Keratinocyte (primary cell): ENCODE data around the gene ARID5B. TPM values are rescaled to one million over a fixed set of nuclear protein-coding genes. Genes with fewer than 3 reads are reported as not detected.

Experiments
- DNase-seq: peaks from one replicate; pipeline ENCODE4 v3.0.0-alpha.2; 2011; ENCODE audit warnings: low read depth, missing footprints, low spot score
- FAIRE-seq: peaks from 2 replicates; lab custom pipeline; 2011; peaks lifted over from hg19 to GRCh38; lab: Jason Lieb, UNC
- H2AFZ ChIP-seq: 2 replicates; pipeline ENCODE4 v1.6.0; 2012; ENCODE audit warnings: low read length, control low read depth, inconsistent platforms; ENCODE audit not compliant: control insufficient read depth
- H3K27ac ChIP-seq: 2 replicates; pipeline ENCODE4 v1.5.1; 2011; ENCODE audit warnings: low read length; ENCODE audit not compliant: control insufficient read depth, insufficient read depth
- H3K27me3 ChIP-seq: 3 replicates; pipeline ENCODE4 v1.6.0; 2011; ENCODE audit warnings: low read length; ENCODE audit not compliant: control insufficient read depth, insufficient read depth; ENCODE audit errors: extremely low read depth
- H3K36me3 ChIP-seq, 2 experiments: 2 replicates in 1 of 2; 3 replicates in 1 of 2; pipeline ENCODE4 v1.5.1; 2011; ENCODE audit warnings: low read length in 2 of 2, mild to moderate bottlenecking in 1 of 2; ENCODE audit not compliant: control insufficient read depth in 2 of 2, insufficient read depth in 2 of 2; ENCODE audit errors: extremely low read depth in 1 of 2
- H3K4me1 ChIP-seq: 3 replicates; pipeline ENCODE4 v1.5.1; 2011; ENCODE audit warnings: low read length; ENCODE audit not compliant: control insufficient read depth, insufficient read depth; ENCODE audit errors: extremely low read depth
- H3K4me2 ChIP-seq: 3 replicates; pipeline ENCODE4 v1.6.0; 2011; ENCODE audit warnings: low read depth, low read length; ENCODE audit not compliant: control insufficient read depth, insufficient read depth; ENCODE audit errors: extremely low read depth
- H3K4me3 ChIP-seq, 3 experiments: fragments of 200-600 bp in 1 of 3; sonication (generic) in 1 of 3; 2 replicates in 2 of 3; 3 replicates in 1 of 3; pipeline ENCODE4 v1.5.1; 2011 to 2016; ENCODE audit warnings: low read length in 3 of 3, mild to moderate bottlenecking in 3 of 3, control low read depth in 2 of 3, inconsistent platforms in 1 of 3, low read depth in 1 of 3, mixed read lengths in 1 of 3, mixed run types in 1 of 3, moderate library complexity in 1 of 3; ENCODE audit not compliant: control insufficient read depth in 2 of 3, insufficient read depth in 2 of 3; ENCODE audit errors: extremely low read depth in 1 of 3
- H3K79me2 ChIP-seq: 2 replicates; pipeline ENCODE4 v1.6.0; 2012; ENCODE audit warnings: low read length; ENCODE audit not compliant: control insufficient read depth, insufficient read depth
- H3K9ac ChIP-seq: 3 replicates; pipeline ENCODE4 v1.6.0; 2011; ENCODE audit warnings: low read length; ENCODE audit not compliant: control insufficient read depth, insufficient read depth; ENCODE audit errors: extremely low read depth
- H3K9me1 ChIP-seq: 3 replicates; pipeline ENCODE4 v1.6.0; 2011; ENCODE audit warnings: low read length; ENCODE audit not compliant: control insufficient read depth, insufficient read depth; ENCODE audit errors: extremely low read depth
- H3K9me3 ChIP-seq: 2 replicates; pipeline ENCODE4 v1.5.1; 2012; ENCODE audit warnings: low read depth, low read length; ENCODE audit not compliant: control insufficient read depth
- H4K20me1 ChIP-seq: 3 replicates; pipeline ENCODE4 v1.6.0; 2011; ENCODE audit warnings: low read length; ENCODE audit not compliant: control insufficient read depth, insufficient read depth; ENCODE audit errors: extremely low read depth
- EZH2 ChIP-seq: IDR thresholded peaks from one replicate; pipeline ENCODE4 v1.6.1; 2012; ENCODE audit warnings: inconsistent platforms, mild to moderate bottlenecking, low read length, moderate library complexity
- dilution Hi-C: fragments of 300-500 bp; cut with MboI; formaldehyde crosslinking; loops from one replicate; pipeline ENCODE4 v1.7.0; 2020; ENCODE audit warnings: low sequenced_read_pairs; ENCODE audit not compliant: extremely low pct_ligation_motif_present
- polyA plus RNA-seq, 5 experiments: library from polyadenylated mRNA; depleted of rRNA in 3 of 5; stranded (reverse) in 3 of 5; stranded (forward) in 1 of 5; unstranded in 1 of 5; fragments of >200 nt; gene quantifications; 1 replicate in 1 of 5; 2 replicates in 3 of 5; 3 replicates in 1 of 5; pipeline versions ENCODE4 v1.2.1 to v1.2.3, GENCODE V29; 2011 to 2012; ENCODE audit warnings: missing spikeins in 2 of 5, low read depth in 1 of 5, low replicate concordance in 1 of 5
- TF ChIP-seq, protein P1 (sequence below), 3 experiments: IDR thresholded peaks in 1 of 3; conservative IDR thresholded peaks in 1 of 3; optimal IDR thresholded peaks in 1 of 3; 2 replicates in 2 of 3; 3 replicates in 1 of 3; pipeline versions ENCODE3 to v1.5.1; 2011; ENCODE audit warnings: low read length in 3 of 3, mild to moderate bottlenecking in 3 of 3, moderate library complexity in 2 of 3, control low read depth in 1 of 3, inconsistent platforms in 1 of 3; ENCODE audit not compliant: insufficient read depth in 2 of 3; ENCODE audit errors: extremely low read depth in 1 of 3

ARID5B gene
- polyA plus RNA-seq, 1 donor (not counting 4 experiments of a cell fraction or from before 2014, with no cell fraction given), result 7.0 TPM

DNA sequence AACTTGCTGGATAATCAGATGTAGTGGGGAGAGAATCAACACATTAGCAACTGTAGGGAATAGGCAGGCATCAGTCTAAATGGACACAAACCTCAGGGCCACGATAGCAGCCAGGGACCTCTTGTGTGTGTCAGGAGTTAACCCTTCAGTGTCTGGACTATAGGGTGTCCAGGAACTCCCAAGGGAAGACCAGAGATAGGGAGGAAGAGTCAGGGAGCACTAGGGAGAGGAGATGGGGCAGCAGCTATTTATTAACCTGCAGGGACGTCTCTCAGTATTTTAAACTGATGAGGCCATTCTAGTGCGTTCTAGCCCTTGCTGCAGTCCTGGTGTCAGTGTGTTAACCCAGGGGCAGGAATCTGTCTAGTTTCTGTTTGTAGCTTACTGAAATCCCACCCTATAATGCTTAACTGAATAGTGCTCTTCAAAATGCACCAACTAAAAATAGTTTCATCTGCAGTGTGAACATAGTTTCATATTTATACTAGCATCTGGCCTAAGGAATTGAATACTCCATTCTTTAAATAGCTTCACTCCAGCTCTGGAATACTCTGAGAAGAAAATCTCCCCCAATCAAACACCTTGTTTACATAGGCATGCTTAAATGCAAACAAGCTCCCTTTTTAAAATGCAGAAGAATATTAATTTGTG lies 62.7 kb downstream of the ARID5B start:
- no peak for FAIRE-seq
- H2AFZ ChIP-seq, result no peak overlapping the region

DNA sequence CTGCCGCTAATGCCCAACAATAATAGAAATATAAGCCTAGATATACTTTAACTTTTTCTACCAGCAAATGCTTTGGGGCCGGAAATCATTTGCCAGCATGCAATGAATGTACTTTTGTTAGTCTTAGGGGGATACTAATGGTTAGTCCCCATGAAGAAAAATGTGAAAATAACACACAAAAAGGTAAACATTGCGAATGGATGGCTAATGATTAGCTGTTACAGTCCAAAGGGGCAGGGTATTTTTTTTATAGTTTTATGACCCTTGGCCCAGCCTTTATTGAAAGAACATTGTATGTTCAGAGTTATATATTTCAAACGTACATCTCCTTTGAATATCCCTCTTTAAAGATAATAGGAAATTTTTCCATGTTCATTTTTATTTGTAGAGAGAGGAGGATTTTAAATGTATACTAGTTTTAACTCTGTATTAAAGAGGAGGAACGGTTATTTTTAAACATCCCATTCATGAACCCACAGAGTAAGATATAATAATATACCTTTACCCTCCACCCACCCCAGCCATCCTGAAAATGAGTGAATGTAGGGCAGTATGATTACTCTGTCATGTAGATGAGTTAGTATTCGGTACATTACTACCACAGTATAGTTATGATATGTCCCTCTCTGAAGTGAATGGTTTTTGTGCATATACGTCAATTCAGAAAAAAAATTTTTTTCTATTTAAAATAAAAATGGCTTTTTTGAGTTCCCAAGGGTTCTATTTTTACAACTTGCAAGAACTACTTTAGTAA lies 63.6 kb downstream of the ARID5B start:
- no peaks in the 10 kb centered on the region for H3K4me1 ChIP-seq
- H3K4me3 ChIP-seq, result no peak overlapping the region
- H2AFZ ChIP-seq, result no peak overlapping the region
- no peaks in the 10 kb centered on the region for H3K9me3 ChIP-seq
- TF ChIP-seq EZH2, result no peak
- no peak overlapping the region for H3K27ac ChIP-seq
- no peak for FAIRE-seq
- no peaks in the 10 kb centered on the region for H4K20me1 ChIP-seq
- H3K9ac ChIP-seq, result no peak overlapping the region
- no peaks in the 10 kb centered on the region for H3K9me1 ChIP-seq
- H3K4me2 ChIP-seq, result no peak overlapping the region
- dilution Hi-C loops, result no loop called here
- no peak for DNase-seq
- peaks cover 3% of the 10 kb centered on the region for H3K79me2 ChIP-seq
- peaks cover 0 to 4% of the 10 kb centered on the region in 2 experiments for H3K36me3 ChIP-seq
- no peaks in the 10 kb centered on the region for H3K27me3 ChIP-seq

More for the DNA sequence above, 62.7 kb downstream of the ARID5B start:
- H3K4me1 ChIP-seq, result no peaks in the 10 kb centered on the region
- H3K4me3 ChIP-seq, result no peak overlapping the region
- no peak overlapping the region for H3K9ac ChIP-seq
- dilution Hi-C loops, result no loop called here
- no peaks in the 10 kb centered on the region for H3K9me1 ChIP-seq
- no peak overlapping the region for H3K4me2 ChIP-seq
- DNase-seq, result no peak
- H3K9me3 ChIP-seq, result no peaks in the 10 kb centered on the region
- no peak for TF ChIP-seq EZH2
- TF ChIP-seq, protein P1, sequence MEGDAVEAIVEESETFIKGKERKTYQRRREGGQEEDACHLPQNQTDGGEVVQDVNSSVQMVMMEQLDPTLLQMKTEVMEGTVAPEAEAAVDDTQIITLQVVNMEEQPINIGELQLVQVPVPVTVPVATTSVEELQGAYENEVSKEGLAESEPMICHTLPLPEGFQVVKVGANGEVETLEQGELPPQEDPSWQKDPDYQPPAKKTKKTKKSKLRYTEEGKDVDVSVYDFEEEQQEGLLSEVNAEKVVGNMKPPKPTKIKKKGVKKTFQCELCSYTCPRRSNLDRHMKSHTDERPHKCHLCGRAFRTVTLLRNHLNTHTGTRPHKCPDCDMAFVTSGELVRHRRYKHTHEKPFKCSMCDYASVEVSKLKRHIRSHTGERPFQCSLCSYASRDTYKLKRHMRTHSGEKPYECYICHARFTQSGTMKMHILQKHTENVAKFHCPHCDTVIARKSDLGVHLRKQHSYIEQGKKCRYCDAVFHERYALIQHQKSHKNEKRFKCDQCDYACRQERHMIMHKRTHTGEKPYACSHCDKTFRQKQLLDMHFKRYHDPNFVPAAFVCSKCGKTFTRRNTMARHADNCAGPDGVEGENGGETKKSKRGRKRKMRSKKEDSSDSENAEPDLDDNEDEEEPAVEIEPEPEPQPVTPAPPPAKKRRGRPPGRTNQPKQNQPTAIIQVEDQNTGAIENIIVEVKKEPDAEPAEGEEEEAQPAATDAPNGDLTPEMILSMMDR (optimal IDR thresholded peaks at IDR 0.05 in 1 of 3, IDR thresholded peaks at IDR 0.05 in 1 of 3, conservative IDR thresholded peaks at IDR 0.05 in 1 of 3; ENCODE audit: extremely low read depth in 1 of 3, insufficient read depth in 2 of 3, low read length in 3 of 3), result no peak
- peaks cover 0 to 1% of the 10 kb centered on the region in 2 experiments for H3K36me3 ChIP-seq
- H4K20me1 ChIP-seq, result no peaks in the 10 kb centered on the region
- peaks cover 3% of the 10 kb centered on the region for H3K79me2 ChIP-seq
- H3K27ac ChIP-seq, result no peak overlapping the region
- H3K27me3 ChIP-seq, result no peaks in the 10 kb centered on the region
